Subcutaneous adipose tissue (tissue), 4 donors: Measurements from ENCODE around the gene LASP1NB. TPM values are rescaled to one million over a fixed set of nuclear protein-coding genes. Genes with fewer than 3 reads are reported as not detected.

ENCODE experiments used
- small RNA-seq: library from RNA; depleted of rRNA; stranded (forward); fragments of <200 nt; gene quantifications from one replicate; pipeline ENCODE3, GENCODE V24; 2016
- total RNA-seq, 4 donors: library from RNA; depleted of rRNA; stranded (reverse); fragments of >200 nt; gene quantifications; one replicate each; pipeline ENCODE4 v1.1.0, GENCODE V29; 2016
- TF ChIP-seq, protein P1 (sequence below): fragments of 450-650 bp; IDR thresholded peaks from one replicate; pipeline ENCODE4 v1.5.1; 2016; ENCODE audit warnings: low read depth, mild to moderate bottlenecking, control low read depth, antibody characterized with exemption, moderate library complexity

Gene LASP1NB

GRCh38 chr17:38960402-38960801 lies 35.0 kb downstream of the LASP1NB start:
- TF ChIP-seq, protein P1, sequence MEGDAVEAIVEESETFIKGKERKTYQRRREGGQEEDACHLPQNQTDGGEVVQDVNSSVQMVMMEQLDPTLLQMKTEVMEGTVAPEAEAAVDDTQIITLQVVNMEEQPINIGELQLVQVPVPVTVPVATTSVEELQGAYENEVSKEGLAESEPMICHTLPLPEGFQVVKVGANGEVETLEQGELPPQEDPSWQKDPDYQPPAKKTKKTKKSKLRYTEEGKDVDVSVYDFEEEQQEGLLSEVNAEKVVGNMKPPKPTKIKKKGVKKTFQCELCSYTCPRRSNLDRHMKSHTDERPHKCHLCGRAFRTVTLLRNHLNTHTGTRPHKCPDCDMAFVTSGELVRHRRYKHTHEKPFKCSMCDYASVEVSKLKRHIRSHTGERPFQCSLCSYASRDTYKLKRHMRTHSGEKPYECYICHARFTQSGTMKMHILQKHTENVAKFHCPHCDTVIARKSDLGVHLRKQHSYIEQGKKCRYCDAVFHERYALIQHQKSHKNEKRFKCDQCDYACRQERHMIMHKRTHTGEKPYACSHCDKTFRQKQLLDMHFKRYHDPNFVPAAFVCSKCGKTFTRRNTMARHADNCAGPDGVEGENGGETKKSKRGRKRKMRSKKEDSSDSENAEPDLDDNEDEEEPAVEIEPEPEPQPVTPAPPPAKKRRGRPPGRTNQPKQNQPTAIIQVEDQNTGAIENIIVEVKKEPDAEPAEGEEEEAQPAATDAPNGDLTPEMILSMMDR, result no peak

DNA sequence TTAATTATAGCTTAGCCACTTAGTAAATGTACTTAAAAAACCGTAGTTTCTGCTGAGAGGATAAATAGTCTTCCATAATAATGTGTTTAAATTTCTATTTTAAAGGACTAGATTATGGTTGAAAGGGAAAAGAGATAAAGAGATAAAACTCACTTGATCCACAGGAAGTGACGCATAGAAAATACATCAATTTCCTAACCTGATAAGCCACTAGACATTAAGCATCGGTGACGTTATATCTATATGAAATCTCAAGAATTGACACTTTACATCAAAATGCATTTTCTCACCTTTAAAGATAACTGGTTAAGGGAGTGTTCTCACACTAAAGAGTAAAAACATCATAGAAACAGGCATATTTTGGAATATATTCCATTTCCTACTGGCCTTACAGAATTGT lies 36.0 kb downstream of the LASP1NB start:
- TF ChIP-seq, protein P1, result no peak

GRCh38 chr17:38967290-38967738 lies 41.9 kb downstream of the LASP1NB start, which contains the start of gene FBXO47:
FBXO47 (minus strand) TSS chr17:38967403; CDS start chr17:38963025, 4,378 bp downstream.
- TF ChIP-seq, protein P1, result no peak

DNA sequence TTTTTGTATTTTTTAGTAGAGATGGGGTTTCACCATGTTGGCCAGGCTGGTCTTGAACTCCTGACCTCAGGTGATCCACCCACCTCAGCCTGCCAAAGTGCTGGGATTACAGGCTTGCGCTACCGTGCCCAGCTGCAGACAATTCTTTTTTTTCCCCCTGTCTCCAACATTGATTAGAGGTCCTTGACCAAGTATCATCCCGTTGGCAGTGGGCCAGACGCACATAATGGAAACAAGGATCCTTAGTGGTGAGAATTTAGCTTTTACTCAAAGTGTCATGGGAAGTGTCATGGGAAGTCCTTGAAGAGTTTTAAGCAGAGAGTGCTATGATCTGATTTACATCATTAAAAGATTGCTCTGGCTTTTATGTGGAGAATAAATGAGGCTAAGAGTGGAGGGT lies 43.9 kb downstream of the LASP1NB start:
- TF ChIP-seq, protein P1, result no peak

DNA sequence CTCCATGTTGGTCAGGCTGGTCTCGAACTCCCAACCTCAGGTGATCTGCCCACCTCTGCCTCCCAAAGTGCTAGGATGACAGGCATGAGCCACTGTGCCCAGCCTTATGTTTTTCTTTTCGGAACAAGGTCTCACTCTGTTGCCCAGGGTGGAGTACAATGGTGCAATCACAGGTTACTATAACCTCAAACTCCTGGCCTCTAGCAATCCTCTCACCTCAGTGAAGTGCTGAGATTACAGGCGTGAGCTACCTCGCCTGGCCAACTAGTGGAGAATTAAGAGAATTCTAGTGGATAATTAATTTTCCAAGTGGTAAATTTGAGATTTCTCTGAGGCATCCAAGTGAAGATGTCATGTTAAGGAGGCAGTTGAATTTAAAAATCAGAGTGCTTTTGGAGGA lies 44.7 kb downstream of the LASP1NB start:
- TF ChIP-seq, protein P1, result no peak

- TF ChIP-seq, protein P1, result no peak
Observed at GRCh38 chr17:38970804-38971203, 45.4 kb downstream of the LASP1NB start.

DNA sequence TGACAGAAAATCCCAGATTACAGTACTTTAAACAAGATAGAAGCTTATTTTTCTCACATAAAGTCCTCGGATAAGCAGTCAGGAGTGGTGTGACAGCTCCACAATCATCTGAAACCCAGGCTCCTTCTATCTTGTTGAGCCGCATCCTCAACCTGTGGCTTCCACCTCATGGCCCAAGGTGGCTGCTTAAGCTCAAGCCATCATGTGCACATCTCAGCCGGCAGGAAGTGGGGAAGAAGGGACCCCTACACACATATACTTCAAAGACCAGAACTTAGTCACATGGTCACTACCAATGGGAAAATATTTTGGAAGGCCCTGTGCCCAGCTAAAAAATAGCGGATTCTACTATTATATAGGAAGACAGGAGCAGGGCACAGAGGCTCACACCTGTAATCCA lies 52.8 kb downstream of the LASP1NB start:
- TF ChIP-seq, protein P1, result no peak

Small RNA genes lying within 50 kb of the gene (small RNA-seq; reads per million reads assigned to genes)
- not detected for gene MIR6779

Other genes with a start within 250 kb of the LASP1NB start
- 10 to 100 TPM; 25.2 to 95.1 (median 37.1) TPM for gene MLLT6, start 220.3 kb upstream of the LASP1NB start, total RNA-seq
- gene CISD3, start 195.3 kb upstream of the LASP1NB start, total RNA-seq, result 10 to 100 TPM; 11.0 to 19.7 (median 15.1) TPM
- 10 to 100 TPM in 1 of 4 donors, 1 to 10 TPM in 3; 4.1 to 10.7 (median 7.4) TPM for gene PCGF2, start 177.3 kb upstream of the LASP1NB start, total RNA-seq
- gene PSMB3, start 172.9 kb upstream of the LASP1NB start, total RNA-seq, result 100 to 1,000 TPM in 3 of 4 donors, 10 to 100 TPM in 1; 78.4 to 216 (median 113) TPM
- gene PIP4K2B, start 126.1 kb upstream of the LASP1NB start, total RNA-seq, result 10 to 100 TPM; 29.3 to 72.0 (median 51.1) TPM
- gene CWC25, start 100.3 kb upstream of the LASP1NB start, total RNA-seq, result 10 to 100 TPM; 18.7 to 37.1 (median 25.7) TPM
- gene RPL23, start 71.9 kb upstream of the LASP1NB start, total RNA-seq, result 1,000 to 10,000 TPM; 2,328 to 2,756 (median 2,634) TPM
- gene LASP1, start 55.6 kb upstream of the LASP1NB start, total RNA-seq, result 100 to 1,000 TPM; 106 to 150 (median 140) TPM
- gene FBXO47, start 41.8 kb downstream of the LASP1NB start, total RNA-seq, result under 1 TPM in 1 of 4 donors, not detected in 3; 0.17 TPM
- 10 to 100 TPM in 1 of 4 donors, 1 to 10 TPM in 3; 1.7 to 13.3 (median 5.6) TPM for gene PLXDC1, start 226.0 kb downstream of the LASP1NB start, total RNA-seq
- gene ARL5C, start 240.5 kb downstream of the LASP1NB start, total RNA-seq, result not detected